AG04449 (cell line): ENCODE data around the gene DAG1.
"Not testable (repeated sequence)": the region's sequence is repeated elsewhere in the genome, so short reads cannot be mapped to it uniquely, and the experiment has no call there.

Experiments used
- CTCF ChIA-PET: fragments of 350-600 bp; formaldehyde crosslinking; extraction: SDS; loops from one replicate; lab custom pipeline; 2021; ENCODE audit warnings: antibody characterized with exemption; lab: Yijun Ruan, JAX
- POLR2A ChIA-PET: fragments of 400-600, 350-600 bp; formaldehyde crosslinking; extraction: SDS; loops from one replicate; lab custom pipeline; 2020; ENCODE audit warnings: antibody characterized with exemption, inconsistent platforms; lab: Yijun Ruan, JAX
- DNase-seq: peaks from one replicate; pipeline ENCODE4 v3.0.0-alpha.2; 2010; ENCODE audit warnings: low read depth, low spot score
- H3K4me3 ChIP-seq: 2 replicates; pipeline ENCODE4 v1.5.1; 2011; ENCODE audit warnings: low read depth, mild to moderate bottlenecking, control low read depth, low read length
- TF ChIP-seq, protein P1 (sequence below): IDR thresholded peaks from one replicate; pipeline ENCODE4 v1.5.1; 2011; ENCODE audit warnings: mild to moderate bottlenecking, moderate library complexity, low read length, control low read depth, inconsistent platforms; ENCODE audit not compliant: insufficient read depth; ENCODE audit errors: missing control alignments

Gene DAG1

DNA sequence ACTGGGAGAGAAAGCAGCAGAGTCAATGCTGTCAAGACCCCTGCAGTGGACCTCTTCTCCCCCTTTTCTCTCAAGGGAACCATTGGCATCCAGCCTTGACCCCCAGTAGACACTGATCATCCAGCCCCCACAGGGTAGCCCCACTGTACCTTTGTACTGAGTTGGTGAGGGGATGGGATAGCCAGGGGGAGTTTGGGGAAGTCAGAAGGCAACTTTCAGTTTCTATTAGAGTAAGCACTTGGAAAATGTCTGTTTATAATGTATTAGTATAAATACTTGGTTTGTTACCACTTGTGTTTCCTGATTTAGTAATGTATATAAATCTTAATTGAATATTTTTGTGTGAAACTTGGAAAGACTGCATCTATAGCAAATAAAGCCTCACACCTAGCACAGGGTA, 25.0 kb downstream of the DAG1 start:
- ChIA-PET CTCF (no interaction called here), POLR2A (no interaction called here)
- no peak for DNase-seq
- TF ChIP-seq, protein P1, sequence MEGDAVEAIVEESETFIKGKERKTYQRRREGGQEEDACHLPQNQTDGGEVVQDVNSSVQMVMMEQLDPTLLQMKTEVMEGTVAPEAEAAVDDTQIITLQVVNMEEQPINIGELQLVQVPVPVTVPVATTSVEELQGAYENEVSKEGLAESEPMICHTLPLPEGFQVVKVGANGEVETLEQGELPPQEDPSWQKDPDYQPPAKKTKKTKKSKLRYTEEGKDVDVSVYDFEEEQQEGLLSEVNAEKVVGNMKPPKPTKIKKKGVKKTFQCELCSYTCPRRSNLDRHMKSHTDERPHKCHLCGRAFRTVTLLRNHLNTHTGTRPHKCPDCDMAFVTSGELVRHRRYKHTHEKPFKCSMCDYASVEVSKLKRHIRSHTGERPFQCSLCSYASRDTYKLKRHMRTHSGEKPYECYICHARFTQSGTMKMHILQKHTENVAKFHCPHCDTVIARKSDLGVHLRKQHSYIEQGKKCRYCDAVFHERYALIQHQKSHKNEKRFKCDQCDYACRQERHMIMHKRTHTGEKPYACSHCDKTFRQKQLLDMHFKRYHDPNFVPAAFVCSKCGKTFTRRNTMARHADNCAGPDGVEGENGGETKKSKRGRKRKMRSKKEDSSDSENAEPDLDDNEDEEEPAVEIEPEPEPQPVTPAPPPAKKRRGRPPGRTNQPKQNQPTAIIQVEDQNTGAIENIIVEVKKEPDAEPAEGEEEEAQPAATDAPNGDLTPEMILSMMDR: no peak
- H3K4me3 ChIP-seq: no peak overlapping the region

DNA sequence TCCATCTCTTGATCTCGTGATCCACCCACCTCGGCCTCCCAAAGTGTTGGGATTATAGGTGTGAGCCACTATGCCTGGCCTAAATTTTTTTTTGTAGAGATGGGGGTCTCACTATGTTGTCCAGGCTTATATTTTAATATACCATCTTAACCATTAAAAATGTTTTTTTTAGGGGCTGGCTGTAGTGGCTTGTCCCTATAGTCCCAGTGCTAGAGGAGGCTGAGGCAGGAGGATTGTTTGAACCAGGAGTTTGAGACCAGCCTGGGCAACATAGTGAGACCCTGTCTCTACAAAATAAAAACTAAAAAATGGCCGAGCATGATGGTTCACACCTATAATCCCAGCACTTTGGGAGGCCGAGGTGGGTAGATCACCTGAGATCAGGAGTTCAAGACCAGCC, 26.8 kb downstream of the DAG1 start:
- POLR2A ChIA-PET, DNase-seq, H3K4me3 ChIP-seq: not testable (repeated sequence)
- CTCF ChIA-PET: interaction anchor here (0.7 kb wide), 1 partner anchor 39 kb away, joined by 5 read pairs; no protein-coding TSS in a partner anchor

DNA sequence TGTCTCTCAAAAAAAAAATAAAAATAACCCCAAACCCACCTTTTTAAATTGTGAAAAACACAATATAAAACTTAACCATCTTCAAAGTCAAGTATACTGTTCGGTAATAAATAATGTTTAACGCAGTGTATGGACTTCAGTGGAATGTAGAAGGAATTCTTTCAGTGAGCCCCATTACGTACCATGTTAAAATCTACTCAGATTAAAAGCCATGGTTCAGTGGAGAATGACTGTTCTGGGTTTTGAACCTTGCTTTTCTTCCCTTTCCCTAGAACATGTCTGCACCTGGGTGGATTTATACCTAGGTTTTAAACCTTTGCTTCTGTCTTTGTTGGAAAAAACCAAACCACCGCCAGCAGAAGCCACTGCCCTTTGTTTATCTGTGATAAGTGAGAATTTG, 27.5 kb downstream of the DAG1 start:
- ChIA-PET CTCF (interaction anchor here (0.7 to 1.6 kb wide), 2 partner anchors 38 to 42 kb away, joined by 5 to 7 read pairs; no protein-coding TSS in a partner anchor), POLR2A (no interaction called here)
- H3K4me3 ChIP-seq: no peak overlapping the region
- no peak for DNase-seq
- TF ChIP-seq, protein P1: no peak

DNA sequence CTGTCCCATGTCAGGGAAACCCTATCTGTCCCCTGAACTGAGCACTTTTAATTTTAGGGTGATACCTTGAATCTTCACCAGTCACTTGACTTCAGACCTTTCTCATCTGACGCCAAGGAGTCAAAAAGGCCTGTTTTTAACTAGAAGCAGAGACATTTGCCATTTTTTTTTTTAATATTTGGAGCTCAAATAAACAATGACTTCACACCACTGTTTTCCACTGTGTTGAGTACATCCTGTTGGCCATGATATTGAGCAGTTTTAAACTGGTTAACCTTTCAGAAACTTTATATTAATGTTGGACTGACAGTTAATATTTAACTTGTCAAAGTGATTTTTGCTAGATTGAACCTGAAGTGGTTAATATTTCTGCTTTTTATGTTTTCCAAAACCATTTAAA, 28.2 kb downstream of the DAG1 start:
- no peak overlapping the region for H3K4me3 ChIP-seq
- ChIA-PET CTCF (interaction anchor here (1.2 to 1.6 kb wide), 2 partner anchors 41 to 173 kb away, joined by 4 to 7 read pairs; no protein-coding TSS in a partner anchor), POLR2A (no interaction called here)
- DNase-seq: no peak
- TF ChIP-seq, protein P1: no peak

DNA sequence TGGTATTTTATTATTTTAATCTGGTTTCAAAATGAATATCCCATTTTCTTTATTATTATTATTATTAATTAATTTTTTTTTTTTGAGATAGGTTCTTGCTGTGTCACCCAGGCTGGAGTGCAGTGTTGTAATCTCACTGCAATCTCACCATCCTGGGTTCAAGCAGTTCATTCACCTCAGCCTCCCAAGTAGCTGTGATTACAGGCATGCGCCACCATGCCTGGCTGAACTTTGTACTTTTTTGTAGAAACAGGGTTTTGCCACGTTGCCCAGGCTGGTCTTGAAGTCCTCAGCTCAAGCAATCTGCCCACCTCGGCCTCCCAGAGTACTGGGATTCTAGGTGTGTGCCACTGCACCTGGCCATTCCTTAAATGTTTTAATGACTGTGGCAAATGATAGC, 28.6 kb downstream of the DAG1 start:
- POLR2A ChIA-PET: no interaction called here

GRCh38 chr3:49500205-49500731, 30.2 kb downstream of the DAG1 start:
- CTCF ChIA-PET: interaction anchor here (1.2 to 1.4 kb wide), 3 partner anchors 11 to 171 kb away, joined by 4 to 6 read pairs (median 5); no protein-coding TSS in a partner anchor
- POLR2A ChIA-PET: interaction anchor here (1.0 kb wide), 1 partner anchor 30 kb away, joined by 5 read pairs; the partner anchor contains the start of gene DAG1

More for the DNA sequence above, 28.6 kb downstream of the DAG1 start:
- TF ChIP-seq, protein P1: no peak
- CTCF ChIA-PET: interaction anchor here (1.2 to 1.6 kb wide), 2 partner anchors 41 to 173 kb away, joined by 4 to 7 read pairs; no protein-coding TSS in a partner anchor
- H3K4me3 ChIP-seq: no peak overlapping the region
- DNase-seq: no peak

More at GRCh38 chr3:49500205-49500731, 30.2 kb downstream of the DAG1 start:
- DNase-seq: no peak
- TF ChIP-seq, protein P1: no peak
- no peak overlapping the region for H3K4me3 ChIP-seq
